ENCODE results near the gene DCTN2.
"Not testable (repeated sequence)": the region's sequence is repeated elsewhere in the genome, so short reads cannot be mapped to it uniquely, and the experiment has no call there.

DCTN2 gene

GRCh38 chr12:57576613-57577160 lies 29.7 kb upstream of the DCTN2 start:
- no peak for DNase-seq

GRCh38 chr12:57575771-57576612 lies 29.0 kb upstream of the DCTN2 start:
- DNase-seq, result no peak

- no peak for DNase-seq
These were observed 27.8 kb upstream of the DCTN2 start for GRCh38 chr12:57574795-57575194.

GRCh38 chr12:57571926-57572762 lies 25.2 kb upstream of the DCTN2 start:
- no peak for DNase-seq

GRCh38 chr12:57570438-57570837 lies 23.4 kb upstream of the DCTN2 start:
- not testable (repeated sequence) for DNase-seq

- no peak for DNase-seq
These were observed 22.9 kb upstream of the DCTN2 start for GRCh38 chr12:57569858-57570257.

- DNase-seq, result no peak
These were observed 21.8 kb upstream of the DCTN2 start for GRCh38 chr12:57568838-57569237.

- DNase-seq, result no peak
These were observed 17.3 kb upstream of the DCTN2 start for GRCh38 chr12:57564178-57564740.

GRCh38 chr12:57563358-57563757 lies 16.4 kb upstream of the DCTN2 start:
- no peak for DNase-seq

- DNase-seq, result not testable (repeated sequence)
These were observed 14.1 kb upstream of the DCTN2 start for GRCh38 chr12:57561117-57561516.

- no peak for DNase-seq
These were observed 13.5 kb upstream of the DCTN2 start for GRCh38 chr12:57560516-57560915.

- no peak for DNase-seq
These were observed 11.9 kb upstream of the DCTN2 start for GRCh38 chr12:57558864-57559263.

GRCh38 chr12:57554897-57555296 lies 7.9 kb upstream of the DCTN2 start:
- no peak for DNase-seq

- no peak for DNase-seq
These were observed 7.5 kb upstream of the DCTN2 start for GRCh38 chr12:57554453-57554852.

- DNase-seq, result no peak
These were observed 6.6 kb upstream of the DCTN2 start for GRCh38 chr12:57553343-57554202.

- DNase-seq, result no peak
These were observed 5.9 kb upstream of the DCTN2 start for GRCh38 chr12:57552835-57553313.

GRCh38 chr12:57552306-57552651 lies 5.3 kb upstream of the DCTN2 start:
- no peak for DNase-seq

GRCh38 chr12:57551637-57552305 lies 4.8 kb upstream of the DCTN2 start:
- DNase-seq, result no peak

- DNase-seq, result no peak
These were observed 3.9 kb upstream of the DCTN2 start for GRCh38 chr12:57550641-57551549.

- peak; percentile 28 to 68 (median 39) for DNase-seq
These were observed 3.1 kb upstream of the DCTN2 start, which contains the start of gene KIF5A for GRCh38 chr12:57549909-57550640. KIF5A (plus strand) TSS chr12:57550044; CDS start chr12:57550272, 228 bp downstream.

Measured in T-helper 2 cell (primary cell).